ENCODE data around the gene CALB2.

DNA sequence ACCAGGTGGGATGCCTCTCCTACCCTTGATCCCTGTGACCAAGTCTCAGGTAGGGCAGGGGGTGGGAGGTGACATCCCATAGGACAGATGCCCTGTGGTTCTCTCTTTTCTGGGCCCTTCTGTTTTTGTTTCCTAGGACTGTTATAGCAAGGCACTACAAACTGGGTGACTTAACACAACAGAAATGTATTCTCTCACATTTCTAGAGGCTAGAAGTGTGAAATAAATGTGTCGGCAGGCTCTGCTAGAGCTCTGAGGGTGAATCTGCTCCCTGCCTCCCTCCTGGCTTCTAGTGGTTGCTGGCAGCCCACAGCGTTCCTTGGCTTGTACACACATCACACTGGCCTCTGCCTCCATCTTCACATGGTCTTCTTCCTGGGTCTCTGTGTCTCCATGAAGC lies 12.7 kb downstream of the CALB2 start:
- TF ChIP-seq POLR2AphosphoS5 (IDR thresholded peaks at IDR 0.05; ENCODE audit: low read depth, low read length) (no peak), POLR2A (IDR thresholded peaks at IDR 0.05; ENCODE audit: low read depth, low read length) (no peak)

All from GM12892 (cell line).